HepG2 (cell line): ENCODE results near the gene PRR36. TPM values are rescaled to one million over a fixed set of nuclear protein-coding genes. Genes with fewer than 3 reads are reported as not detected.

Source experiments
- ATAC-seq: fragments of 200-7000 bp; cut with Tn5 transposase; 3 replicates; pipeline ENCODE4 v1.9.1; 2020; ENCODE audit warnings: mild to moderate bottlenecking, moderate library complexity
- BruUV-seq: library from RNA; stranded (reverse); fragments of 400-500 nt; replicated peaks from 2 replicates; lab custom pipeline; 2021; lab: Mats Ljungman, UMichigan
- CTCF ChIA-PET: fragments of 300-600 bp; formaldehyde crosslinking; extraction: SDS; loops from one replicate; lab custom pipeline; 2021; ENCODE audit warnings: low total read pairs, inconsistent platforms, low intra/inter-chr PET ratio; lab: Yijun Ruan, JAX
- POLR2A ChIA-PET: fragments of 350-600 bp; sonication (Branson Sonifier 250); formaldehyde crosslinking; loops from one replicate; lab custom pipeline; 2020; ENCODE audit warnings: antibody characterized with exemption, inconsistent platforms; lab: Yijun Ruan, JAX
- DNase-seq: peaks from one replicate; pipeline ENCODE4 v3.0.0-alpha.2; 2015; ENCODE audit warnings: low spot score
- FAIRE-seq: peaks from 3 replicates; lab custom pipeline; 2011; peaks lifted over from hg19 to GRCh38; lab: Jason Lieb, UNC
- H2AFZ ChIP-seq: one replicate; pipeline ENCODE4 v1.6.1; 2011; ENCODE audit warnings: low read length, inconsistent platforms
- H3K27ac ChIP-seq: fragments of 300-600 bp; 3 replicates; pipeline ENCODE4 v1.8.0; 2011; ENCODE audit warnings: mixed run types, mild to moderate bottlenecking, mixed read lengths, low read length, inconsistent platforms; ENCODE audit not compliant: insufficient read depth; ENCODE audit errors: extremely low read length
- H3K27me3 ChIP-seq, 2 experiments: fragments of 200-600 bp in 1 of 2; 2 replicates in 1 of 2; 3 replicates in 1 of 2; pipeline versions ENCODE4 v1.6.0 to v1.8.0; 2011; ENCODE audit warnings: low read length in 2 of 2, mild to moderate bottlenecking in 2 of 2, moderate library complexity in 2 of 2, inconsistent platforms in 1 of 2; ENCODE audit not compliant: insufficient read depth in 2 of 2, control insufficient read depth in 1 of 2
- H3K36me3 ChIP-seq, 2 experiments: fragments of 200-600 bp in 1 of 2; replicated peaks in 1 of 2; 2 replicates in 1 of 2; 3 replicates in 1 of 2; pipeline versions ENCODE4 v1.5.1 to v1.8.0; 2011; ENCODE audit warnings: low read length in 2 of 2, inconsistent platforms in 1 of 2; ENCODE audit not compliant: insufficient read depth in 2 of 2, control insufficient read depth in 1 of 2
- H3K4me1 ChIP-seq: 2 replicates; pipeline ENCODE4 v1.5.1; 2012; ENCODE audit warnings: low read length, inconsistent platforms; ENCODE audit not compliant: insufficient read depth
- H3K4me2 ChIP-seq: 2 replicates; pipeline ENCODE4 v1.6.0; 2011; ENCODE audit warnings: low read depth, low read length, inconsistent platforms
- H3K4me3 ChIP-seq, 3 experiments: fragments of 200-600 bp in 1 of 3; sonication (generic), shearing (Covaris generic) in 1 of 3; replicated peaks in 1 of 3; 2 replicates each; pipeline ENCODE4 v1.5.1; 2011 to 2016; ENCODE audit warnings: low read length in 3 of 3, inconsistent platforms in 2 of 3, low read depth in 2 of 3, mild to moderate bottlenecking in 2 of 3, control low read depth in 1 of 3, mixed read lengths in 1 of 3; ENCODE audit not compliant: insufficient read depth in 1 of 3
- H3K79me2 ChIP-seq: one replicate; pipeline ENCODE4 v1.6.1; 2011; ENCODE audit warnings: low read length, inconsistent platforms; ENCODE audit not compliant: insufficient read depth
- H3K9ac ChIP-seq: 2 replicates; pipeline ENCODE4 v1.6.0; 2011; ENCODE audit warnings: mild to moderate bottlenecking, low read depth, low read length, inconsistent platforms; ENCODE audit not compliant: insufficient read depth
- H3K9me3 ChIP-seq: 2 replicates; pipeline ENCODE4 v1.5.1; 2012; ENCODE audit warnings: mild to moderate bottlenecking, low read length
- H4K20me1 ChIP-seq: 2 replicates; pipeline ENCODE4 v1.6.0; 2011; ENCODE audit warnings: inconsistent platforms, mild to moderate bottlenecking, low read length, moderate library complexity; ENCODE audit not compliant: insufficient read depth
- ARID4A ChIP-seq: sonication (generic); formaldehyde crosslinking; IDR thresholded peaks from 2 replicates; pipeline ENCODE4 v1.5.0; 2020; ENCODE audit warnings: mild to moderate bottlenecking, missing genetic modification reagents, borderline replicate concordance
- CSRNP1 ChIP-seq: sonication (generic); formaldehyde crosslinking; IDR thresholded peaks from 2 replicates; pipeline ENCODE4 v1.8.1; 2023; ENCODE audit warnings: mild to moderate bottlenecking, missing genetic modification reagents
- HNF1B ChIP-seq: sonication (generic); formaldehyde crosslinking; IDR thresholded peaks from 2 replicates; pipeline ENCODE4 v1.5.1; 2020; ENCODE audit warnings: mild to moderate bottlenecking, moderate library complexity, missing genetic modification reagents
- MXI1 ChIP-seq: IDR thresholded peaks from 3 replicates; pipeline ENCODE4 v1.6.1; 2012; ENCODE audit warnings: low read depth, low read length, inconsistent platforms, borderline replicate concordance
- SIN3A ChIP-seq: IDR thresholded peaks from 2 replicates; pipeline ENCODE4 v1.6.1; 2011; ENCODE audit warnings: low read depth, mild to moderate bottlenecking, control low read depth, low read length, borderline replicate concordance
- SOX6 ChIP-seq, 2 experiments: fragments of 450-650 bp in 1 of 2; sonication (generic) in 1 of 2; formaldehyde crosslinking in 1 of 2; IDR thresholded peaks; 2 replicates each; pipeline versions ENCODE4 v1.4.0 to v1.6.1; 2017 to 2020; ENCODE audit warnings: antibody characterized with exemption in 1 of 2, mild to moderate bottlenecking in 1 of 2, missing genetic modification reagents in 1 of 2
- SRSF1 ChIP-seq: fragments of 200-400 bp; formaldehyde crosslinking; optimal IDR thresholded peaks from 2 replicates; pipeline ENCODE3; 2017; ENCODE audit warnings: mild to moderate bottlenecking, low read depth, low read length, moderate library complexity
- TEF ChIP-seq: sonication (generic); formaldehyde crosslinking; IDR thresholded peaks from 2 replicates; pipeline ENCODE4 v1.5.0; 2020; ENCODE audit warnings: missing genetic modification reagents
- WGBS: methylation state at CpG from one replicate; pipeline ENCODE4 v1.1.6; 2017; ENCODE audit warnings: low lambda C conversion rate; 5-methylcytosine and 5-hydroxymethylcytosine counted together
- in situ Hi-C: cut with HindIII; loops from 2 replicates; pipeline ENCODE4 v1.10.0; 2017; ENCODE audit warnings: low pct_unique_long_range_greater_than_20kb; ENCODE audit not compliant: extremely low pct_ligation_motif_present
- intact Hi-C: fragments of 100-400 bp; cut with micrococcal nuclease; formaldehyde crosslinking; loops from one replicate; pipeline ENCODE4 v1.10.0; 2022; ENCODE audit not compliant: unreplicated experiment
- polyA plus RNA-seq, 8 experiments: library from polyadenylated mRNA; depleted of rRNA in 3 of 8; stranded (reverse) in 7 of 8; unstranded in 1 of 8; fragments of >200 nt; fragmentation: Illumina TruSeq in 4 of 8; extraction: Trizol in 4 of 8; gene quantifications; 2 replicates each; pipeline versions ENCODE4 v1.2.1 to v1.2.3, GENCODE V29; 2011 to 2016; ENCODE audit warnings: low read depth in 4 of 8, missing spikeins in 1 of 8, mixed read lengths in 1 of 8; ENCODE audit not compliant: insufficient read depth in 1 of 8
- total RNA-seq, 5 experiments: library from RNA; depleted of rRNA; stranded (reverse); fragments of >200 nt; fragmentation: Illumina TruSeq; extraction: Trizol; gene quantifications; 2 replicates each; pipeline ENCODE4 v1.2.3, GENCODE V29; 2016; ENCODE audit warnings: low read depth in 1 of 5

Gene PRR36
- total and polyA plus RNA-seq, 2 of the 13 experiments (the other 11 are each of a cell fraction or from before 2014, with no cell fraction given), result 0.07 to 0.17 TPM

GRCh38 chr19:7871437-7872305 is 2.5 kb downstream of the PRR36 start:
- Histone ChIP-seq H3K4me3 (peak overlapping the region; percentile 32 to 73 (median 35)), H3K27ac (peak overlapping the region; percentile 77), H4K20me1 (no peaks in the 10 kb centered on the region; the same call in 1 of the 2 replicates), H3K9me3 (no peaks in the 10 kb centered on the region), H2AFZ (no peak overlapping the region), H3K4me2 (peak overlapping the region; percentile 89), H3K4me1 (peaks cover 56% of the 10 kb centered on the region), H3K36me3 (no peaks in the 10 kb centered on the region), H3K27me3 (peaks cover 0 to 4% of the 10 kb centered on the region in 2 experiments; a peak in 1 of 5 replicates), H3K79me2 (no peaks in the 10 kb centered on the region), H3K9ac (peak overlapping the region; percentile 47)
- CTCF ChIA-PET, result interaction anchor here (0.5 kb wide), 1 partner anchor 54 kb away, joined by 3 read pairs; no protein-coding TSS in a partner anchor
- in situ Hi-C loops, result no loop called here
- DNase-seq (peak; percentile 83), ATAC-seq (peak; percentile 48), FAIRE-seq (peak; percentile 48)
- BruUV-seq, result no TSS peak
- WGBS, result 2% methylated on average over 32 of the region's 33 CpGs
- intact Hi-C loops, result loop anchor here (1.0 to 10.0 kb wide), 2 partner anchors 32 to 1137 kb away; partner anchors contain the start of genes GPR108, MAP2K7 and TRIP10
- POLR2A ChIA-PET, result interaction anchor here (1.1 to 2.0 kb wide), 3 partner anchors 16 to 48 kb away, joined by 6 to 11 read pairs (median 6); partner anchors contain the start of genes LRRC8E, MAP2K7 and SNAPC2
- TF ChIP-seq SOX6 (IDR thresholded peaks at IDR 0.05) (no peak), SOX6 (CRISPR knock-in tag; IDR thresholded peaks at IDR 0.05) (0 out of 2 replicates have a peak, but pooled peaks have one; percentile 36), ARID4A (peak; percentile 67), CSRNP1 (CRISPR knock-in tag) (0 out of 2 replicates have a peak, but pooled peaks have one; percentile 59), TEF (no peak), HNF1B (CRISPR knock-in tag) (0 out of 2 replicates have a peak, but pooled peaks have one; percentile 57), SRSF1 (peak; percentile 36), SIN3A (0 out of 2 replicates have a peak, but pooled peaks have one; percentile 44), MXI1 (peak; percentile 40; the same call in 1 of the 3 replicates)
